ENCODE data around the gene CHMP3. TPM values are rescaled to one million over a fixed set of nuclear protein-coding genes. Genes with fewer than 3 reads are reported as not detected.

CHMP3 gene
- total and polyA plus RNA-seq, 2 of the 8 experiments (the other 6 are each of a cell fraction or from before 2014, with no cell fraction given), result 11.7 to 21.9 TPM

- TF ChIP-seq EP300 (IDR thresholded peaks at IDR 0.05; ENCODE audit: borderline replicate concordance in 1 of 2, low read depth in 2 of 2, low read length in 2 of 2), result no peak
- no peak for TF ChIP-seq ASH2L (IDR thresholded peaks at IDR 0.05; ENCODE audit: low read length)
- no peak for TF ChIP-seq TEAD4 (IDR thresholded peaks at IDR 0.05; ENCODE audit: low read depth, low read length)
Observed at GRCh38 chr2:86520153-86520552, 43.1 kb downstream of the CHMP3 start (continued).

Data from H1 (cell line).